Stimulated activated CD8-positive, alpha-beta memory T cell treated with anti-CD3 and anti-CD28 coated beads, Interleukin-4, amount 100 ng/mL, for 1 hour (primary cell): ENCODE results near the gene LORICRIN.
"Not testable (repeated sequence)": the region's sequence is repeated elsewhere in the genome, so short reads cannot be mapped to it uniquely, and the experiment has no call there.

Experiments
- DNase-seq, 2 donors: peaks; one replicate each; pipeline ENCODE4 v3.0.0-alpha.2; 2020; ENCODE audit warnings: low read depth in 2 of 2, low spot score in 1 of 2

The LORICRIN gene

GRCh38 chr1:153259387-153259786, at the start of gene LORICRIN:
TSS of gene LORICRIN (plus strand) at chr1:153259687. CDS start at chr1:153260950, 1,263 bp downstream.
- no peak for DNase-seq

- DNase-seq: no peak
Observed at GRCh38 chr1:153210206-153210605, 49.3 kb upstream of the LORICRIN start.

- DNase-seq: no peak
Observed at GRCh38 chr1:153212201-153212600, 47.3 kb upstream of the LORICRIN start.

GRCh38 chr1:153213519-153213918, 46.0 kb upstream of the LORICRIN start:
- no peak for DNase-seq

- no peak for DNase-seq
Observed at GRCh38 chr1:153217212-153217611, 42.3 kb upstream of the LORICRIN start, which contains the start of gene PRR9. TSS of gene PRR9 (plus strand) at chr1:153217584. CDS start at chr1:153218145, 561 bp downstream.

- DNase-seq: no peak
Observed at GRCh38 chr1:153217744-153218416, 41.6 kb upstream of the LORICRIN start.

GRCh38 chr1:153220606-153221303, 38.7 kb upstream of the LORICRIN start:
- DNase-seq: no peak

- DNase-seq: peak in 1 of 2 donors; percentile 16
Observed at GRCh38 chr1:153223040-153223891, 36.2 kb upstream of the LORICRIN start.

GRCh38 chr1:153227810-153228209, 31.7 kb upstream of the LORICRIN start:
- DNase-seq: no peak

- no peak for DNase-seq
Observed at GRCh38 chr1:153228491-153228890, 31.0 kb upstream of the LORICRIN start.

GRCh38 chr1:153229076-153229829, 30.2 kb upstream of the LORICRIN start:
- DNase-seq: not testable (repeated sequence)

- DNase-seq: no peak
Observed at GRCh38 chr1:153231363-153231762, 28.1 kb upstream of the LORICRIN start.

GRCh38 chr1:153231785-153232184, 27.7 kb upstream of the LORICRIN start:
- no peak for DNase-seq

- DNase-seq: no peak
Observed at GRCh38 chr1:153232553-153232952, 26.9 kb upstream of the LORICRIN start.

GRCh38 chr1:153233448-153233847, 26.0 kb upstream of the LORICRIN start:
- DNase-seq: no peak

- no peak for DNase-seq
Observed at GRCh38 chr1:153238527-153238926, 21.0 kb upstream of the LORICRIN start.

- DNase-seq: no peak
Observed at GRCh38 chr1:153242160-153242559, 17.3 kb upstream of the LORICRIN start.

GRCh38 chr1:153245466-153245865, 14.0 kb upstream of the LORICRIN start:
- no peak for DNase-seq

- DNase-seq: no peak
Observed at GRCh38 chr1:153246018-153246417, 13.5 kb upstream of the LORICRIN start.

GRCh38 chr1:153246825-153247224, 12.7 kb upstream of the LORICRIN start:
- DNase-seq: no peak
